ENCODE results near the gene CACNB2. TPM values are rescaled to one million over a fixed set of nuclear protein-coding genes. Genes with fewer than 3 reads are reported as not detected.

CACNB2 gene
- total and polyA plus RNA-seq, 4 donors, result 0.90 to 23.9 (median 3.7) TPM

DNA sequence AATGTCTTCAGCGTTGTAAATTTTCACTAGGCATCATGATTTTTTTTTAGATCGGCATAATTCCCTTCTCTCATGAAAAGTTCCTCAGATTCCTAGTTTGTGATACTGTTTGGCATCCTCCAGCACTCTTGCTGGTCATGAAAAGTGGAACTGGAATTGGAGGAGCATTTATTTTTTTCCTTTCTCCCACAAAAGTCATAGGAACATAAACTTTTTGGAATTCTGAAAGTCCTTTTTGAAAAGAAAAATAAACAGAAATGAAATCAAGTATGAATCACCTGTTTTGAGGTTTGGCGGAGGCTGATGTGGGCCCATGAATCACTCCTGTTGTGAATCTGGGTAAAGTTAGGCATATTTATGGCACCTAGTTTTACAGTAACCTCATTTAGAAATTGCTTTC lies 17.7 kb downstream of the CACNB2 start:
- H3K4me1 ChIP-seq (ENCODE audit: control insufficient read depth in 5 of 5, insufficient read depth in 5 of 5, low read length in 5 of 5), result peaks cover 0 to 29% (median 4%) of the 10 kb centered on the region in 5 donors
- no peaks in the 10 kb centered on the region for H3K9me3 ChIP-seq (ENCODE audit: control insufficient read depth in 4 of 4, insufficient read depth in 3 of 4, low read length in 3 of 4)
- H3K36me3 ChIP-seq (ENCODE audit: control insufficient read depth in 4 of 4, insufficient read depth in 4 of 4, low read length in 4 of 4), result peaks cover 0 to 4% (median 1%) of the 10 kb centered on the region in 4 donors
- peak overlapping the region in 1 of 2 donors; percentile 50 for H3K27ac ChIP-seq (ENCODE audit: low read depth in 1 of 2, low read length in 1 of 2)
- WGBS, 2 donors, result 77 to 84% methylated on average over 3 of the region's 3 CpGs
- DNase-seq, result no peak
- no peak for ATAC-seq (ENCODE audit: insufficient read depth, low FRiP score)
- no peaks in the 10 kb centered on the region for H3K27me3 ChIP-seq (ENCODE audit: control insufficient read depth in 3 of 3, insufficient read depth in 3 of 3, low read length in 2 of 3)
- H3K9ac ChIP-seq (ENCODE audit: insufficient read depth in 1 of 2, low read length in 2 of 2), result no peak overlapping the region
- no peak for TF ChIP-seq CTCF (IDR thresholded peaks at IDR 0.05; ENCODE audit: control extremely low read depth, extremely low read depth)
- no peak overlapping the region for H3K4me3 ChIP-seq

DNA sequence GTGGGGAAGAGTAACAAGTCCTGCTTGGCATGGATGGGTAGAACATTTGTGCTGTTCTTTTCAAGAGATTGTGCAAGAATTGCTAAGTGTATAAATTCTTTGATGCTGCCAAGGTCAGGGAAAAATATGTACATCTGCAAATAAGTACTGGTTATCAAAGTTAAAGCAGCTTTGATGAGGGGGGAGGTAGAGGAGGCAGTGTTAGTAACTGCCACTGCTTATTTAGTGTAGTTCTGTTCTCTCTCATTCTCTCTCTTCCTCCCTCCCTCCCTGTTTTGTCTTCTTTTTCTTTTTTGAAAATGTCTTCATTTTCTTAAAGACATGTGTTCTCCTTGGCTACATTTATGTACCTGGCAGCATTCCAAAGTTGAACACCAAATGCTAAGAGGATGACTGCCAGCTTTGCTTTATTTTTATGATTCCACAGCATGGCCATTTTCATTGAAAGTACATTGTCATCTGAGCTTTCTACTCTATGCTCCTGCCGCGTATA lies 18.6 kb downstream of the CACNB2 start:
- ATAC-seq (ENCODE audit: insufficient read depth, low FRiP score) (no peak), DNase-seq (peak; percentile 55 to 88 (median 85))
- H3K27ac ChIP-seq (ENCODE audit: low read depth in 1 of 2, low read length in 1 of 2), result peak overlapping the region; percentile 4 to 64
- no peak overlapping the region for H3K4me3 ChIP-seq
- peak overlapping the region in 1 of 2 donors; percentile 53 for H3K9ac ChIP-seq (ENCODE audit: insufficient read depth in 1 of 2, low read length in 2 of 2)
- WGBS, 2 donors, result 76 to 85% methylated on average over 2 of the region's 2 CpGs
- peaks cover 0 to 6% (median 1%) of the 10 kb centered on the region in 4 donors for H3K36me3 ChIP-seq (ENCODE audit: control insufficient read depth in 4 of 4, insufficient read depth in 4 of 4, low read length in 4 of 4)
- H3K4me1 ChIP-seq (ENCODE audit: control insufficient read depth in 5 of 5, insufficient read depth in 5 of 5, low read length in 5 of 5), result peaks cover 0 to 34% (median 4%) of the 10 kb centered on the region in 5 donors
- no peaks in the 10 kb centered on the region for H3K9me3 ChIP-seq (ENCODE audit: control insufficient read depth in 4 of 4, insufficient read depth in 3 of 4, low read length in 3 of 4)
- no peak for TF ChIP-seq CTCF (IDR thresholded peaks at IDR 0.05; ENCODE audit: control extremely low read depth, extremely low read depth)
- no peaks in the 10 kb centered on the region for H3K27me3 ChIP-seq (ENCODE audit: control insufficient read depth in 3 of 3, insufficient read depth in 3 of 3, low read length in 2 of 3)

- Histone ChIP-seq H3K9me3 (ENCODE audit: control insufficient read depth in 4 of 4, insufficient read depth in 3 of 4, low read length in 3 of 4) (no peaks in the 10 kb centered on the region), H3K4me1 (ENCODE audit: control insufficient read depth in 5 of 5, insufficient read depth in 5 of 5, low read length in 5 of 5) (peaks cover 0 to 42% (median 4%) of the 10 kb centered on the region in 5 donors), H3K9ac (ENCODE audit: insufficient read depth in 1 of 2, low read length in 2 of 2) (peak overlapping the region in 1 of 2 donors; percentile 48), H3K27me3 (ENCODE audit: control insufficient read depth in 3 of 3, insufficient read depth in 3 of 3, low read length in 2 of 3) (no peaks in the 10 kb centered on the region), H3K4me3 (no peak overlapping the region), H3K36me3 (ENCODE audit: control insufficient read depth in 4 of 4, insufficient read depth in 4 of 4, low read length in 4 of 4) (peaks cover 0 to 6% (median 1%) of the 10 kb centered on the region in 4 donors), H3K27ac (ENCODE audit: low read depth in 1 of 2, low read length in 1 of 2) (no peak overlapping the region)
- ATAC-seq (ENCODE audit: insufficient read depth, low FRiP score) (no peak), DNase-seq (peak in 1 of 3 donors; percentile 63)
- 73 to 87% methylated on average over 5 of the region's 5 CpGs for WGBS, 2 donors
- TF ChIP-seq CTCF (IDR thresholded peaks at IDR 0.05; ENCODE audit: control extremely low read depth, extremely low read depth), result no peak
These were observed 19.3 kb downstream of the CACNB2 start for GRCh38 chr10:18159557-18159956.

Measured in lung (tissue), 12 donors.